Amniotic stem cell (primary cell): ENCODE measurements around the gene LTBP4.
A peak's percentile ranks its signal among the peaks of the same experiment; 100 is the strongest.
"Not testable (repeated sequence)": the region's sequence is repeated elsewhere in the genome, so short reads cannot be mapped to it uniquely, and the experiment has no call there.

Experiments
- DNase-seq: peaks from one replicate; lab custom pipeline; 2025; lab: John Stamatoyannopoulos, UW

Gene LTBP4

DNA sequence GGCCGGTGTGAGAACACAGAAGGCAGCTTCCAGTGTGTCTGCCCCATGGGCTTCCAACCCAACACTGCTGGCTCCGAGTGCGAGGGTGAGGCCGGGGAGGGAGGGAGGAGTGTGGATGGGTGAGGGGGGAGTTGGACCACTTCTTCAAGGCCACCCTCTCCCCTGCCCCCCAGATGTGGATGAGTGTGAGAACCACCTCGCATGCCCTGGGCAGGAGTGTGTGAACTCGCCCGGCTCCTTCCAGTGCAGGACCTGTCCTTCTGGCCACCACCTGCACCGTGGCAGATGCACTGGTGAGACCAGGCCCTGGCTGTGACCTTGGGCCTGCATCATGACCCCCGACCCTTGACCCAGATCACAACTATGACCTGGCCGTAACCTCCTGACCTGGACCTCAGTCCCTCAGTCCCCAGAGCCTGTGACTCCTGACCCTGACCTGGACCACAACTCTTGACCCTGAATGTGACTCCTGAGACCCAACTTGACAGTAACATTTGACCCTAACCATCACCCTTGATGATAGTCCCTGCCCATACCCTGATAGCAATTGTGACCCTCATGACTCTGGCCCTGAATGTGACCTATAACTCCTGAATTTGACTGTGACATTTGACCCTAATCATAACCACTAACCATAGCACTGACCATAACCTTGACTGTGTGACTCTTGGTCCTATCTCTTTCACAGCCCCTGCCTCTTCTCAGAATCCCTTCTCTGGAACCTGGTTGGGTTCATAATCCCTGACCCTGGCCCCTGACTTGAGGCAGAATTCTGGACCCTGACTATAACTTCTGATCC, 10.9 kb downstream of the LTBP4 start:
- DNase-seq: no peak

DNA sequence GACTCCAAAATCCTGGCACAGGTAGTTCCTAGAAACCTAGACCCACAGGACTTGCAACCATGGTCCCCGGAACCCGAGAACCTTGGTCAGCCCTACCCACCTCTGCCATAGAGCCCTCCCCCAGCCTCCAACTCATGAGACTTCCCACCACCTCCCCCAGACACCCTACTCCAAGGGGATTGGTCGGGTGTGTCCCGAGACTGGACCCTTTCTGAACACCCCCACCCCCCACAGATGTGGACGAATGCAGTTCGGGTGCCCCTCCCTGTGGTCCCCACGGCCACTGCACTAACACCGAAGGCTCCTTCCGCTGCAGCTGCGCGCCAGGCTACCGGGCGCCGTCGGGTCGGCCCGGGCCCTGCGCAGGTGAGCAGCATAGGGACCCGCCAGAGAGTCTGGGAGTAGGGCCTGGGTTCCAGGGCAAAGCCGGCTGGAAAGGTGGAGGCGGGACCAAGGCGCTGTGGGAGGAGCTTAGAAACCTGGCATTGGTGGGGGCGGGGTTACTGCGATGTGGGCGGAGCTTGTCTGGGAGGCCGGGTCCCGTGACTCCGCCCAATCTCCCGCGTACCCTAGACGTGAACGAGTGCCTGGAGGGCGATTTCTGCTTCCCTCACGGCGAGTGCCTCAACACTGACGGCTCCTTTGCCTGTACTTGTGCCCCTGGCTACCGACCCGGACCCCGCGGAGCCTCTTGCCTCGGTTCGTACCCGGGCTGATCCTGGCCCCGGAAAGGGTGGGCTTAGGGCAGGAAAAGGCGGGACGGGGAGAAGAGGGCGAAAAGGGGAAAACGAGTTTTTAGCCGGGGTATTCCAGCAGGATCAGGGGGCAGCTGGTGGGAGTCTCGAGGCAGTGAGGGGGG, 11.9 kb downstream of the LTBP4 start:
- no peak for DNase-seq

DNA sequence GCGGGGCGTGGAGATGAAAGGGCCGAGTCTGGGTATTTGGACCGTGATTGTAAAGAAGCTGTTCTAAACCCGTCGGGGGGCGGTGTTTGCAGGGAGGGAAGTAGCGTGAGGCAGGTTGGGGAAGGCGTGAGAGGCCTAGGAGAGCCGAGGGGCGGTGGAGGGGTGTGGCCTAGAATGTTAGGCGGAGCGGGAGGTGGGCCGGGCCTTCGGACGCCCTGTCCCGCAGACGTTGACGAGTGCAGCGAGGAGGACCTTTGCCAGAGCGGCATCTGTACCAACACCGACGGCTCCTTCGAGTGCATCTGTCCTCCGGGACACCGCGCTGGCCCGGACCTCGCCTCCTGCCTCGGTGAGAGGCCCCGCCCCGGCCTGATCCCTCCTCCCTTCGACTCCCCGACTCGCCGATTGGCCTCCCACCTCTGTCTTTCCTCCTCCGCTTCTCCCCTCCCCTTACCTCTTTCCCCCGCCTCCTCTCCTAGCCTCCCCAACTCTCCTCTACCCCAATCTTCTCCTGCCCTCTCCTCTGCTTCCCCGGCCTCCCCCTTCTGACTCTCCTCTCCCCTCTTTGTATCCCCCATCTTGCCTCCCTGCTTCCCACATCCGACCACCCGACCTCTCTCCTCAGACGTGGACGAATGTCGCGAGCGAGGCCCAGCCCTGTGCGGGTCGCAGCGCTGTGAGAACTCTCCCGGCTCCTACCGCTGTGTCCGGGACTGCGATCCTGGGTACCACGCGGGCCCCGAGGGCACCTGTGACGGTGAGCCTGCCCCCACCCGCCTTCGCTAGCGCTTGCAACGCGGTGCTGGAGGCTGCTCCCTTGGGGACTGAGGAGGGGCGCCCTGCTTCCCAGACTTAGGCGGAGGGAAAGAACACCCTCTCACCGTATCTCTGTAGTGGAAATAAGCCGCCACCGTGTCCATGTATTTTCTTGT, 12.8 kb downstream of the LTBP4 start:
- DNase-seq: peak; percentile 34

DNA sequence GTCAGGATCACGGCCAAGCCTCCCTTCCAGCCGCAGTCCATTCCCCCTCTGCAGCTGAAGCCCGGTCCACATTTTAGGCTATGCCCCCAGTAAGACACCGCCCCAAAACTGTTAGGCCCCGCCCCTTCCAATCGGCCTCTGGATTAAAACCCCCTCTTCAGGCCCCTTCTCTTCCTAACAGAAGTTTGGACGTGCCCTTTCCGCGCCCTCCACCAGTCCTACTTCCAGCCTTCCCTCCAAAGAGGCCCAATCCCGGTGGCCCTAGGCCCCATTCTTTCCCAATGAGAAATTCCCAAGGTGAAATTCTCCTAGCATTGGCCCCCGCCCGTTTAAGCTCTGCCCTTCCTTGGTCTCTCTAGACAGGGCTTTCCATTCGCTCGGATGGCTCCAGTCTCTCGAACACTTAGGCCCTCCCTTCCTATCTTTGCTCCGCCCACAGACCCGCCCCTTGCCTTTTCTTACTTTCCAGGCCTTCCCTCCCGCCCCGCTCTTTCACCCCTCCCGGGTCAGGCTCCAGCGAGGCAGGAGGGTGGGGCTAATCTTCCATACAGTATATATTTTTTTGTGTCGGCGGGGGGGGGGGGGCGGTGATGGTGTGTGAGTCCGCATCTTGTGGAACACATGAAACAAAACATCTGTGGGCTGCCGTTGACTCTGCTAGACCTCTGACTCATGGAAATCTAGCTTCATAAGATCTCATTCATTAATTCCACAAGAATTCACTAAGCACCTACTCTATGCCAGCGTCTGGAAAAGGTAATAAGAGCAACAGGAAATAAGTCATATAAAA, 13.6 kb downstream of the LTBP4 start:
- DNase-seq: peak; percentile 96

DNA sequence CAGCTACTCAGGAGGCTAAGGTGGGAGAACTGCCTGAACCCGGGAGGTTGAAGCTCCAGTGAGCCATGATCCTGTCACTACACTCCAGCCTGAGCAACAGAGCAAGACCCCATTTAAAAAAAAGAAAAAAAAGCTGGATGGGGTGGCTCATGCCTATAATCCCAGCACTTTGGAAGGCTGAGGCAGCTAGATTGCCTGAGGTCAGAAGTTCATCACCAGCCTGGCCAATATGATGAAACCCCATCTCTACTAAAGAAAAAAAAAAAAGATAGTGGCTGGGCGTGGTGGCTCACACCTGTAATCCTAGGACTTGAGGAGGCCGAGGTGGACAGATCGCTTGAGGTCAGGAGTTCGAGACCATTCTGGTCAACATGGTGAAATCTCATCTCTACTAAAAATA, 15.0 kb downstream of the LTBP4 start:
- no peak for DNase-seq

DNA sequence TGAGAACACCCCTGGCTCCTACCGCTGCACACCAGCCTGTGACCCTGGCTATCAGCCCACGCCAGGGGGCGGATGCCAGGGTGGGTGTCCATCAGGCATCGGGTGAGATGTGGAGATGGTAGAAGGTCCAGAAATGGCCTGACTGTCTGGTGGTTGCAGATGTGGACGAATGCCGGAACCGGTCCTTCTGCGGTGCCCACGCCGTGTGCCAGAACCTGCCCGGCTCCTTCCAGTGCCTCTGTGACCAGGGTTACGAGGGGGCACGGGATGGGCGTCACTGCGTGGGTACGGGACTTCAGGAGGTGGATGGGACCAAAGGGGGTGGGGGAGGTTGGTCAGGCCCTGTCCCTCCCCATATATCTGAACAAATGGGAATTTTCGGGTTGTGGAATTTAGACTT, 15.8 kb downstream of the LTBP4 start:
- no peak for DNase-seq

DNA sequence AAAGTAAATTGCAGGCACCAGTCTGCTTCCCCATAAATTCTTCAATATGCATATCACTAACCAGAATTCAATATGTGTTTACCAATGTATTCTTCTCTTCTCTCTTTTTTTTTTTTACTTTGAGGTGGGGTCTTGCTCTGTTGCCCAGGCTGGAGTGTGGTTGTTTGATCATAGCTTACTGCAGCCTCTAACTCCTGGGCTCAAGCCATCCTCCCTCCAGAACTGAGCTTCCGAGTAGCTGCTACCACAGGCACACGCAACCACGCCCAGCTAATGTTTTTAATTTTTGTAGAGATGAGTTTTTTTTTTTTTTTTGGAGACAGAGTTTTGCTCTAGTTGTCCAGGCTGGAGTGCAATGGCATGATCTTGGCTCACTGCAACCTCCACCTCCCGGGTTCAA, 16.8 kb downstream of the LTBP4 start:
- no peak for DNase-seq

DNA sequence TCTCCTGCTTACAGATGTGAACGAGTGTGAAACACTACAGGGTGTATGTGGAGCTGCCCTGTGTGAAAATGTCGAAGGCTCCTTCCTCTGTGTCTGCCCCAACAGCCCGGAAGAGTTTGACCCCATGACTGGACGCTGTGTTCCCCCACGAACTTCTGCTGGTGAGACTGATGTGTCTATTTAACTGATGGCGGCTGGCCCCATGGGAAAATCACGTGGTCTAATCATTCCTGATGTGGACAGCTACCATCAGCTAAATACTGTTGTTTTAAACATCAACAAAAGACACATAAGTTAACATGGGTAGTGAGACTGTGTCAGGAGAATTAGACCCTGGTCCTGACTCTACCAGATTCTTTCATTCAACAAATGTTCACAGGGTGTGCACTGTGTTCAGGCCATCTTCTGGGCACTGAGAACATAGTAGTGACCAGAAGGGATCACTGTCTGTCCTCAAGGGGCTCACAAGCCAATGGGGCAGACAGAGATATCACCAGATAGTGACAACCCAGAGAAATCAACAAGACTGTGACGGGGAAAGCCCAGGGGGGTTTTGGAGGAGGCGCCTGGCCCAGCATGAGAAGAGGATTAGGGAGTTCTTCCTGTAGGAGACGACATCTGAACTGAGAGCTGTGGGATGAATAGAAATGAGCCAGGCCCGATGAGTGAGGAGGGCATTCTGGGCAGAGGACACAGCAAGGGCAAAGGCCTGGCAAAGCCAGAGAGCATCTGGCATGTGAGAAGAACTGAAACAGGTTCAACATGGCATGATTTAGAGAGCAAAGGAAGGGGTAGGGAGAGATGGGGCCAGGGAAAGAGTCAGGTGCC, 18.4 kb downstream of the LTBP4 start:
- no peak for DNase-seq

DNA sequence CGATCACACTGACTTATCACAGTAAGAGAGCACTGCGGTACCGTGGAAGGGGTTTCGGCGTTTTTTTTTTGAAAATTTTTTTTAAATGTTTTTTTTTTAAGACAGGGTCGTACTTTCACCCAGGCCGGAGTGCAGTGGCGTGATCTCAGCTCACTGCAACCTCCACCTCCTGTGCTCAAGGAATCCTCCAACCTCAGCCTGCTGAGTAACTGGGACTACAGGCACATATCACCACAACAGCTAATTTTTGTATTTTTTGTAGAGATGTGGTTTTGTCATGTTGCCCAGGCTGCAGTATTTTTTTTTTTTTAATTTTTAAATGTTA, 19.0 kb downstream of the LTBP4 start:
- DNase-seq: no peak

DNA sequence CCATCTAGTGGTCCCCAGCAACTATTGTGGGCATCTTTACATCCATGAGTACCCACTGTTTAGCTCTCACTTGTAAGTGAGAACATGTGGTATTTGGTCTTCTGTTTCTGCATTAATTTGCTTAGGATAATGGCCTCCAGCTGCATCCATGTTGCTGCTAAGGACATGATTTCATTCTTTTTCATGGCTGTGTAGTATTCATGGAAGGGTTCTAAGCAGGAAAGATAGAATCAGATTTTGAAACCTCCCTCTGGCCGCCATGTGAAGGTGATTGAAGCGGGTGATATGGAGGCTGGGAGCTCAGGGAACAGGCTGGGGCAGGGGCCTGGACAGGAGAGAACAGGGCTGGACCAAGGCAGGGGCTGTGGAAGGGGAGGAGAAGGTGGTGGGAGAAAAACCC, 20.1 kb downstream of the LTBP4 start:
- no peak for DNase-seq

DNA sequence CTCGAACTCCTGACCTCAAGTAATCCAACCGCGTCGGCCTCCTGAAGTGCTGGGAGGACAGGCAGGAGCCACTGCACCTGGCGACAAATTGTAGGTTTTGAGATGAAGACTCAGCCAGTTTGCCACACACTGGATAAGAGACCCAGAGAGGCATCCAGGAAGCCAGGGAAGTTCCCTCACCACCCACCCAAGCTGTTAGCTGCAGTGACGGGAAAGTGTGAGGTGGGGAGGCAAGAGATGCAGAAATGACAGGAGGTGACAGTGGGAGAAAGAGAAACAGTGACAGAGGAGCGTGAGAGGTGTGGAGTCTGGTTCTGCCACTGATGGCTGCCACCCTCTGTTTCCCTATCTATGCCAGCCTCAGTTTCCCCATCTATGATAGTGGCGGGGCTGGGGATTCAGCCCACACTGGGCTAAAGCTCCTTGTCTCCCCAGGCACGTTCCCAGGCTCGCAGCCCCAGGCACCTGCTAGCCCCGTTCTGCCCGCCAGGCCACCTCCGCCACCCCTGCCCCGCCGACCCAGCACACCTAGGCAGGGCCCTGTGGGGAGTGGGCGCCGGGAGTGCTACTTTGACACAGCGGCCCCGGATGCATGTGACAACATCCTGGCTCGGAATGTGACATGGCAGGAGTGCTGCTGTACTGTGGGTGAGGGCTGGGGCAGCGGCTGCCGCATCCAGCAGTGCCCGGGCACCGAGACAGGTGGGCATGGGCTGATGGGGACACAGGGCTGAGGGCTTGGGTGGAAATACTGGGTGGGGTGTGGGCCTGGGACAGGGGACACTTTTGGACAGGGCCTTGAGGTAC, 21.0 kb downstream of the LTBP4 start:
- DNase-seq: no peak

DNA sequence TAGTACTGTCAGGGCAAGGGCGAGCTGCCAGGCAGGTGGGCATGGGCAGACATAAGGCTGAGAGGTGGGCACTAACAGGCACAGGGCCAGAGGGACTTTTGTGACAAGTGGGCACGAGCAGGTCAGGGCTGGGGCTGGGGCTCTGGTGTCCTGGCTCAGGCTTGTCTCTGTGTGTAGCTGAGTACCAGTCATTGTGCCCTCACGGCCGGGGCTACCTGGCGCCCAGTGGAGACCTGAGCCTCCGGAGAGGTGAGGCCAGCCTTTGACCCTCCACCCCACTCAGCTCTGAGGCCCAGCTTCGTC, 21.6 kb downstream of the LTBP4 start:
- DNase-seq: no peak

DNA sequence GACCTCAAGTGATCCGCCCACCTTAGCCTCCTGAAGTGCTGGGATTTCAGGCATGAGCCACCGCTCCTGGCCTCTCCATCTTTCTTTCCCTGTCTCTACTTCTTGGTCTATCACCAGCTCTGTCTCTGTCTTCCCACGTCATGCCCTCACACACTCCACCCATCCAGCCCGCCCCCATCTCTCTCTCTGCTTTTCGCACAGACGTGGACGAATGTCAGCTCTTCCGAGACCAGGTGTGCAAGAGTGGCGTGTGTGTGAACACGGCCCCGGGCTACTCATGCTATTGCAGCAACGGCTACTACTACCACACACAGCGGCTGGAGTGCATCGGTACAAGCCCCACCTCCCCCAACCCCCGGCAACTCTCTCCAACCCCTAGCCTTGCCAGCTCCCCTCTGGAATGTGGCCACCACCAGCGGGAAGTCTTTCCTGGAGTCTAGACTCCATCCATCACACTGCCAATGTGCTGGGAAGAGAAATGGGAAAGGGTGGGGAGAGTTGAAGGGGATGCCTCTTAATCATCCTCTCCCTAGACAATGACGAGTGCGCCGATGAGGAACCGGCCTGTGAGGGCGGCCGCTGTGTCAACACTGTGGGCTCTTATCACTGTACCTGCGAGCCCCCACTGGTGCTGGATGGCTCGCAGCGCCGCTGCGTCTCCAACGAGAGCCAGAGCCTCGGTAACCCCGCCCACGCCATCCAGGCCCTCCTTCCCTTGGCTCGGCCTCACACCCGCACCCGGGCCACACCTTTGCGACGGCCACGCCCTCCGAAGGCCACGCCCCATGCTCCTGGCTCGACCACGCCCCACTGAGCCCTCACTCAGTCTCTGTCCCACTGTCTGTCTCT, 22.5 kb downstream of the LTBP4 start:
- no peak for DNase-seq

DNA sequence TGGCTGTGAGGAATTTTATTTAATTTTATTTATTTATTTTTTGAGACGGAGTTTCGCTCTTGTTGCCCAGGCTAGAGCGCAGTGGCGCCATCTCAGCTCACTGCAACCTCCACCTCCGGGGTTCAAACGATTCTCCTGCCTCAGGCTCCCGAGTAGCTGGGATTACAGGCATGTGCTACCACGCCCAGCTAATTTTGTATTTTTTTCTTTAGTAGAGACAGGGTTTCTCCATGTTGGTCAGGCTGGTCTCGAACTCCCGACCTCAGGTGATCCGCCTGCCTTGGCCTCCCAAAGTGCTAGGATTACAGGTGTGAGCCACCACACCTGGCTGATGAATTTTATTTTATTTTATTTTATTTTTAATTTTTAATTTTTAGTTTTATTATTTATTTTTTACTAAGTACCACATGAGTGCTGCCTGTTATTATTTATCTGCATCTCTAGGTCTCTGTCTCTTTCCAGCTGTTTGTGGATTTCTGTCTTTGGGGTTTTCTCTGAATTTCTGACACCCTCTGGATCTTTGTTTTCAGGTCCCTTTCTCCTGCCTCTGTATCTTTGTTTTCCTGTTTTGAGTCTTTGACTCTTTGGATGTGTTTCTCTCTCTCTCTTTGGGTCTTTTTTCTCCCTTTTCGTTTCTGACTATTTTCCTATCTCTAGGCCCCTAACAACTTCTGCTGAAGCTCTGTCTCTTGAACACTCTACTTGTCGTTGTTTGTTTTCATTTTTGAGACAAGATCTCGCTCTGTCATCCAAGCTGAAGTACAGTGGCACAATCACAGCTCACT, 23.4 kb downstream of the LTBP4 start:
- DNase-seq: not testable (repeated sequence)

DNA sequence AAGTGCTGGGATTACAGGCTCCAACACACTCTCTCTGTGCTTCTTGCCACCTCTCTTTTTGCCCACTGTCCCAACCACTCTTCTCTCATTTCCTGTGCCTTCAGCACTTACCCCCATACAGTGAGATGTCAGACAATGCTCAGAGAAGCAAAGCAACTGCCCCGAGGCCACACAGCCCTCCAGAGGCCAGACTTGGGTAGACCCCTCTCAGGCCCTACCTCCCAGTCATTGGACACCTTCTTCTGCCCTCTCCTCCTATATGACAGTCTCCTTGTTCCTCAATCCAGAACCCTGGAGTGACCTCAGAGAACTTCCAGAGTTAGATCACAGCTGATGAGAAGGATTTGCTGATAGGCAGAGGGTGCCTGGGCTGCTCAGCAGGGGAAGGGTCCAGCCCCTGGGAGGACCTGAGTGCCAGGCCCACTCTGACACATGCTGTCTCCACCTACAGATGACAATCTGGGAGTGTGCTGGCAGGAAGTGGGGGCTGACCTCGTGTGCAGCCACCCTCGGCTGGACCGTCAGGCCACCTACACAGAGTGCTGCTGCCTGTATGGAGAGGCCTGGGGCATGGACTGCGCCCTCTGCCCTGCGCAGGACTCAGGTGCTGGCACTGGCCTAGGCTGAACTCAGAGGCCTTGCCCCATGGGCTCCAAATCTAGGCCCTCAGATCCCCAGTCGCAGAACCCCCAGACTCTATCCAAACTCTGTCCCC, 24.4 kb downstream of the LTBP4 start:
- no peak for DNase-seq

DNA sequence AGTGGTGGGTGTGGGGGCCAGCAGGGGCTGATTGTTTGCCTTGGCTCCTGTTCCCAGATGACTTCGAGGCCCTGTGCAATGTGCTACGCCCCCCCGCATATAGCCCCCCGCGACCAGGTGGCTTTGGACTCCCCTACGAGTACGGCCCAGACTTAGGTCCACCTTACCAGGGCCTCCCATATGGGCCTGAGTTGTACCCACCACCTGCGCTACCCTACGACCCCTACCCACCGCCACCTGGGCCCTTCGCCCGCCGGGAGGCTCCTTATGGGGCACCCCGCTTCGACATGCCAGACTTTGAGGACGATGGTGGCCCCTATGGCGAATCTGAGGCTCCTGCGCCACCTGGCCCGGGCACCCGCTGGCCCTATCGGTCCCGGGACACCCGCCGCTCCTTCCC, 25.7 kb downstream of the LTBP4 start:
- DNase-seq: no peak

DNA sequence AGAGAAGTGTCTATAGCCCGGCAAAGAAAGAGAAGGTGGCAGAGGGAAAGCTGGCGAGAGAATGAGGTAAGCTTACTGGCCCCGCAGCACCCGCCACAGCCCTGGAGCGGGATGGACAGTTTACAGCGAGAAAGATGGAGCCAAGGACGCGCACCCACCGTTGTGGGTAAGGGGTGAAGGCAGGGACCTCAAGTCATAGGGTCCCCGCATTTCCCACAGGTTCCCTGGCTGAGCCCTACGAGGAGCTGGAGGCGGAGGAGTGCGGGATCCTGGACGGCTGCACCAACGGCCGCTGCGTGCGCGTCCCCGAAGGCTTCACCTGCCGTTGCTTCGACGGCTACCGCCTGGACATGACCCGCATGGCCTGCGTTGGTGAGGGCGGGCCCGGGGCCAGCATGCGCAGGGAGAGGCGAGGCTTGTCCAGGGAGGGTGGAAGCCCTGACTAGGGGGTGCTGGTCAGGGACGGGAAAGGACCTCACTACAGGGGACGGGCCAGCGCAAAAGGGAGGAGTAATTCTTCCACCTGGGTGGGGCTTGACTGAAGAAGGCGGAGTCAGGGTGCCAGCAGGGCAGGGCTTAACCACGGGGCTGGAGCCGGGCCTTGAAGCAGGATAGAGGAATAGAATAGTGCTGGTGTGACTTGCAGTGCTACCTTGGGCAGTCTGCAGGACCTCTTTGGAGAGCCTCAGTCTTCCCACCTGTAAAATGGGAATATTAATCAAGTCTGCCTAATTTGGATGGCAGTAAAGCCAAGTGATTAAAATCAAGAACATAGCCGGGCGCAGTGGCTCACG, 26.5 kb downstream of the LTBP4 start:
- DNase-seq: no peak
